ENCODE measurements around the gene MNX1.

Gene MNX1

GRCh38 chr7:157044943-157045660 lies 34.6 kb upstream of the MNX1 start:
- Histone ChIP-seq H3K27ac (ENCODE audit: low read depth, low read length, severe bottlenecking) (no peak overlapping the region), H3K4me3 (ENCODE audit: extremely low read depth, insufficient read depth, low read length, poor library complexity, severe bottlenecking) (no peak overlapping the region), H3K36me3 (ENCODE audit: control insufficient read depth, insufficient read depth, low read length) (no peaks in the 10 kb centered on the region), H3K9me3 (ENCODE audit: control insufficient read depth, low read length) (no peaks in the 10 kb centered on the region), H3K4me1 (ENCODE audit: control insufficient read depth, insufficient read depth, low read length, poor library complexity, severe bottlenecking) (no peaks in the 10 kb centered on the region)
- WGBS, 2 experiments (ENCODE audit: insufficient coverage in 2 of 2), result 91 to 94% methylated on average over 27 to 29 of the region's 30 CpGs

- 90 to 95% methylated on average over 14 to 15 of the region's 17 CpGs for WGBS, 2 experiments (ENCODE audit: insufficient coverage in 2 of 2)
- Histone ChIP-seq H3K27ac (ENCODE audit: low read depth, low read length, severe bottlenecking) (no peak overlapping the region), H3K4me3 (ENCODE audit: extremely low read depth, insufficient read depth, low read length, poor library complexity, severe bottlenecking) (no peak overlapping the region)
These were observed 33.8 kb upstream of the MNX1 start for GRCh38 chr7:157044147-157044687.

GRCh38 chr7:157043745-157044144 lies 33.3 kb upstream of the MNX1 start:
- 83 to 92% methylated on average over 11 of the region's 12 CpGs for WGBS, 2 experiments (ENCODE audit: insufficient coverage in 2 of 2)
- Histone ChIP-seq H3K4me1 (ENCODE audit: control insufficient read depth, insufficient read depth, low read length, poor library complexity, severe bottlenecking) (no peaks in the 10 kb centered on the region), H3K9me3 (ENCODE audit: control insufficient read depth, low read length) (no peaks in the 10 kb centered on the region), H3K27ac (ENCODE audit: low read depth, low read length, severe bottlenecking) (no peak overlapping the region), H3K36me3 (ENCODE audit: control insufficient read depth, insufficient read depth, low read length) (no peaks in the 10 kb centered on the region), H3K4me3 (ENCODE audit: extremely low read depth, insufficient read depth, low read length, poor library complexity, severe bottlenecking) (no peak overlapping the region)

More at GRCh38 chr7:157044147-157044687, 33.8 kb upstream of the MNX1 start:
- no peaks in the 10 kb centered on the region for H3K36me3 ChIP-seq (ENCODE audit: control insufficient read depth, insufficient read depth, low read length)
- no peaks in the 10 kb centered on the region for H3K9me3 ChIP-seq (ENCODE audit: control insufficient read depth, low read length)
- H3K4me1 ChIP-seq (ENCODE audit: control insufficient read depth, insufficient read depth, low read length, poor library complexity, severe bottlenecking), result no peaks in the 10 kb centered on the region

GRCh38 chr7:157041514-157042277 lies 31.2 kb upstream of the MNX1 start:
- Histone ChIP-seq H3K36me3 (ENCODE audit: control insufficient read depth, insufficient read depth, low read length) (no peaks in the 10 kb centered on the region), H3K4me3 (ENCODE audit: extremely low read depth, insufficient read depth, low read length, poor library complexity, severe bottlenecking) (no peak overlapping the region), H3K9me3 (ENCODE audit: control insufficient read depth, low read length) (no peaks in the 10 kb centered on the region), H3K27ac (ENCODE audit: low read depth, low read length, severe bottlenecking) (no peak overlapping the region), H3K4me1 (ENCODE audit: control insufficient read depth, insufficient read depth, low read length, poor library complexity, severe bottlenecking) (no peaks in the 10 kb centered on the region)
- 88 to 89% methylated on average over 18 to 19 of the region's 20 CpGs for WGBS, 2 experiments (ENCODE audit: insufficient coverage in 2 of 2)

GRCh38 chr7:157041004-157041403 lies 30.5 kb upstream of the MNX1 start:
- Histone ChIP-seq H3K4me1 (ENCODE audit: control insufficient read depth, insufficient read depth, low read length, poor library complexity, severe bottlenecking) (no peaks in the 10 kb centered on the region), H3K36me3 (ENCODE audit: control insufficient read depth, insufficient read depth, low read length) (no peaks in the 10 kb centered on the region), H3K27ac (ENCODE audit: low read depth, low read length, severe bottlenecking) (no peak overlapping the region), H3K9me3 (ENCODE audit: control insufficient read depth, low read length) (peaks cover 4% of the 10 kb centered on the region), H3K4me3 (ENCODE audit: extremely low read depth, insufficient read depth, low read length, poor library complexity, severe bottlenecking) (no peak overlapping the region)
- WGBS, 2 experiments (ENCODE audit: insufficient coverage in 2 of 2), result 76 to 88% methylated on average over 13 of the region's 13 CpGs

GRCh38 chr7:157037635-157038034 lies 27.2 kb upstream of the MNX1 start:
- peaks cover 6% of the 10 kb centered on the region for H3K9me3 ChIP-seq (ENCODE audit: control insufficient read depth, low read length)
- H3K27ac ChIP-seq (ENCODE audit: low read depth, low read length, severe bottlenecking), result no peak overlapping the region
- no peaks in the 10 kb centered on the region for H3K4me1 ChIP-seq (ENCODE audit: control insufficient read depth, insufficient read depth, low read length, poor library complexity, severe bottlenecking)
- no peak overlapping the region for H3K4me3 ChIP-seq (ENCODE audit: extremely low read depth, insufficient read depth, low read length, poor library complexity, severe bottlenecking)
- 75 to 77% methylated on average over 9 of the region's 9 CpGs for WGBS, 2 experiments (ENCODE audit: insufficient coverage in 2 of 2)
- no peaks in the 10 kb centered on the region for H3K36me3 ChIP-seq (ENCODE audit: control insufficient read depth, insufficient read depth, low read length)

GRCh38 chr7:157037028-157037427 lies 26.6 kb upstream of the MNX1 start:
- no peak overlapping the region for H3K27ac ChIP-seq (ENCODE audit: low read depth, low read length, severe bottlenecking)
- no peaks in the 10 kb centered on the region for H3K4me1 ChIP-seq (ENCODE audit: control insufficient read depth, insufficient read depth, low read length, poor library complexity, severe bottlenecking)
- H3K4me3 ChIP-seq (ENCODE audit: extremely low read depth, insufficient read depth, low read length, poor library complexity, severe bottlenecking), result no peak overlapping the region
- WGBS, 2 experiments (ENCODE audit: insufficient coverage in 2 of 2), result 89 to 100% methylated on average over 1 to 3 of the region's 4 CpGs
- H3K9me3 ChIP-seq (ENCODE audit: control insufficient read depth, low read length), result peaks cover 6% of the 10 kb centered on the region
- H3K36me3 ChIP-seq (ENCODE audit: control insufficient read depth, insufficient read depth, low read length), result no peaks in the 10 kb centered on the region

GRCh38 chr7:157035979-157036378 lies 25.5 kb upstream of the MNX1 start:
- Histone ChIP-seq H3K36me3 (ENCODE audit: control insufficient read depth, insufficient read depth, low read length) (no peaks in the 10 kb centered on the region), H3K27ac (ENCODE audit: low read depth, low read length, severe bottlenecking) (no peak overlapping the region), H3K4me1 (ENCODE audit: control insufficient read depth, insufficient read depth, low read length, poor library complexity, severe bottlenecking) (no peaks in the 10 kb centered on the region), H3K4me3 (ENCODE audit: extremely low read depth, insufficient read depth, low read length, poor library complexity, severe bottlenecking) (no peak overlapping the region), H3K9me3 (ENCODE audit: control insufficient read depth, low read length) (peaks cover 6% of the 10 kb centered on the region)
- no CpG with 5 or more reads among the region's 1 CpG for WGBS, 2 experiments (ENCODE audit: insufficient coverage in 2 of 2)

- 92 to 96% methylated on average over 7 to 8 of the region's 8 CpGs for WGBS, 2 experiments (ENCODE audit: insufficient coverage in 2 of 2)
- H3K36me3 ChIP-seq (ENCODE audit: control insufficient read depth, insufficient read depth, low read length), result no peaks in the 10 kb centered on the region
- peaks cover 6% of the 10 kb centered on the region for H3K9me3 ChIP-seq (ENCODE audit: control insufficient read depth, low read length)
- H3K4me1 ChIP-seq (ENCODE audit: control insufficient read depth, insufficient read depth, low read length, poor library complexity, severe bottlenecking), result no peaks in the 10 kb centered on the region
- no peak overlapping the region for H3K27ac ChIP-seq (ENCODE audit: low read depth, low read length, severe bottlenecking)
- no peak overlapping the region for H3K4me3 ChIP-seq (ENCODE audit: extremely low read depth, insufficient read depth, low read length, poor library complexity, severe bottlenecking)
These were observed 24.8 kb upstream of the MNX1 start for GRCh38 chr7:157035302-157035701.

GRCh38 chr7:157033483-157034473 lies 23.3 kb upstream of the MNX1 start:
- Histone ChIP-seq H3K36me3 (ENCODE audit: control insufficient read depth, insufficient read depth, low read length) (no peaks in the 10 kb centered on the region), H3K4me1 (ENCODE audit: control insufficient read depth, insufficient read depth, low read length, poor library complexity, severe bottlenecking) (no peaks in the 10 kb centered on the region), H3K4me3 (ENCODE audit: extremely low read depth, insufficient read depth, low read length, poor library complexity, severe bottlenecking) (no peak overlapping the region), H3K9me3 (ENCODE audit: control insufficient read depth, low read length) (peaks cover 6% of the 10 kb centered on the region), H3K27ac (ENCODE audit: low read depth, low read length, severe bottlenecking) (no peak overlapping the region)
- 86 to 90% methylated on average over 16 to 17 of the region's 23 CpGs for WGBS, 2 experiments (ENCODE audit: insufficient coverage in 2 of 2)
